HG02840 (cell line): ENCODE results near the gene FERMT1.

Source experiments
- ATAC-seq: cut with Tn5 transposase; IDR thresholded peaks from one replicate; pipeline ENCODE4 v1.9.1; 2021; ENCODE audit warnings: mild to moderate bottlenecking, moderate library complexity, moderate number of reproducible peaks; ENCODE audit not compliant: unreplicated experiment, low FRiP score

Gene FERMT1

DNA sequence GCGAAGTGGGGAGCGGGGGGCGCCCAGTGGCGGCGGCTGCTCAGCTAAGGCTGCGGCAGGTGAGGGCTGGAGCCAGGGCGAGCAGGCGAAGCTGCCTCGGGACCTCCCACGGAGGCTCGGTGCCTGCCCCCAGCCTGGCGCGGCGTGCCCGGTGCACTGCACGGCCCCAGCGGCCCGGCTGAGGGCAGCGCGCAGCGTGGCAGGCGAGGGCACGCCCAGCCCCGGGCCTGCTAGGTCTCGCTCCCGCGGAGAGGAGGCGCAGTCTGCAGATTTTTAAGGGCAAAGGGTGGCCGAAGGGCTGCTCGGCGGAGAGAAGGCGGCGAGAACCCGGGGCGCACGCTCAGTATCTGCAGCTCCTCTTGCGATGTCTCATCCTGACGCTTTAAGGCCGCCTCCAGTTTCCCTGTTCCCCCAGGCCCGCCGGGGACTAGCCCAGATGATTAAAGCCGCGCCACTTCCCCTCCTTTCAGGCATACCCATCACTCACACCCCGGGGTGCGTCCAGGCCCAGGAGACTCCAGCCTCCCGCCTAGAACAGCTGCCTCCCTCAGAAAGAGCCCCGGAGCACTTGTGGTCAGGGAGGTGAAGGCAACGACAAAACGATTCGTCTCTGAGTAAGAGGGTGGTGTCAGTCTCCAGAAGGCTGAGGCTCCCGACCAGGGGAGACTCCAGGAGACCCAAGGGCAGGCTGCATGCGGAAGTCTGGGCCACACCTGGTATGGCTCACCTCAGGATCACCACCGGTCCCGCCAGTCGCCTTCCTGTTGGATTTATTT is at the start of gene FERMT1:
Gene FERMT1, minus strand, starts transcription at position 158 of the 776 bp plus-strand sequence. CDS start 3,476 bp downstream, outside the sequence.
- no peak for ATAC-seq

DNA sequence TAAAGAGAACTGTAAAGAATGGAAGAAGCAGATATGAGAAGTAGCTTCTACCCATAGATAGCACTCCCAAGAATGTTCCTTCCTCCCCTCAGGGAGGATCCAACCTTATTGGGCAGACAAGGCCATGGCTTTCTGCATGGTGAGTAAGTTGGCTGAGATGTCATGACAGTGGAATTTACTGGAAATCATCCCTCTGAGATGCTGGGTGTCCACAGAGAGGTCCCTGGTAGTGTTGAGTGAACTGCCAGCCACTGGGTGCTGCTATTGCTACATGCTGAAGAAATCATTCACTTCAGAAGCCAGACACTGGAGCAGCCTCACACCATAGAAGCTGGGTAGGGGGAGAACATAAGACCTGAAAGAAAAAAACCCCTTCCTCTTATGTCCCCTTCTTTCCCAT is 46.4 kb upstream of the FERMT1 start:
- ATAC-seq, result no peak

GRCh38 chr20:6168204-6168603 is 45.4 kb upstream of the FERMT1 start:
- no peak for ATAC-seq

GRCh38 chr20:6165346-6165745 is 42.5 kb upstream of the FERMT1 start:
- ATAC-seq, result no peak

- no peak for ATAC-seq
These were observed 41.9 kb upstream of the FERMT1 start for GRCh38 chr20:6164421-6165341.

DNA sequence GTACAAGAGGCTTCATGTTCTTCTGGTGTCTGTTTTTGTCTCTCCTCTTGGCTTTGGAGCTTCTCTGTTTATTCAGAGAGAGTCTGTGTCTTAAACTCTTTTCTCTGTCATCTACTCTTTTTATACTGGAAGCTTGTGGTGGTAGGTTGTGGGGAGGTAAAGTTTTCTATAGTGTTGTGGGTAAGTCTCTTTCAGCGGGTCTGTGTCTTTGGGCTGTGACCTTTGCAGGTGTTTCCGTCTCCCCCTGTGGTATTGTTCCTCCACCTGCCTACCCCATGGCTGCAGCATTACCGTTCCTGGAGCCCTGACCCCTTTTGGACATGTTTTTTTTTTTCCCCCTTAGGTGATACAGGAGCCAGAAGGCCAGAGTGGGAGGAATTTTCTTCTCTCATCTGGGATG is 37.9 kb upstream of the FERMT1 start:
- no peak for ATAC-seq

- ATAC-seq, result no peak
These were observed 34.5 kb upstream of the FERMT1 start for GRCh38 chr20:6157345-6157744.

DNA sequence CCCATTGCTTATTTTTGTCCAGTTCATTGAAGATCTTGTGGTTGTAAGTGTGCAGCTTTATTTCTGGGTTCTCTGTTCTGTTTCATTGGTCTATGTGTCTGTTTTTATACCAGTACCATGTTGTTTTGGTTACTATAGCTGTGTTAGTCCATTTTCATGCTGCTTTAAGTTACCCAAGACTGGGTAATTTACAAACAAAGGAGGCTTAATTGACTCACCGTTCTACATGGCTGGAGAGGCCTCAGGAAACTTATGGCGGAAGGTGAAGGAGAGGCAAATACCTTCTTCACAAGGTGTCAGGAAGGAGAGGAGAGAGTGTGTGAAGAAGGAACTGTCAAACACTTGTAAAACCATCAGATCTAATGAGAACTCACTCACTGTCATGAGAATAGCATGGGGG is 29.9 kb upstream of the FERMT1 start:
- no peak for ATAC-seq

- ATAC-seq, result no peak
These were observed 25.2 kb upstream of the FERMT1 start for GRCh38 chr20:6148073-6148472.

DNA sequence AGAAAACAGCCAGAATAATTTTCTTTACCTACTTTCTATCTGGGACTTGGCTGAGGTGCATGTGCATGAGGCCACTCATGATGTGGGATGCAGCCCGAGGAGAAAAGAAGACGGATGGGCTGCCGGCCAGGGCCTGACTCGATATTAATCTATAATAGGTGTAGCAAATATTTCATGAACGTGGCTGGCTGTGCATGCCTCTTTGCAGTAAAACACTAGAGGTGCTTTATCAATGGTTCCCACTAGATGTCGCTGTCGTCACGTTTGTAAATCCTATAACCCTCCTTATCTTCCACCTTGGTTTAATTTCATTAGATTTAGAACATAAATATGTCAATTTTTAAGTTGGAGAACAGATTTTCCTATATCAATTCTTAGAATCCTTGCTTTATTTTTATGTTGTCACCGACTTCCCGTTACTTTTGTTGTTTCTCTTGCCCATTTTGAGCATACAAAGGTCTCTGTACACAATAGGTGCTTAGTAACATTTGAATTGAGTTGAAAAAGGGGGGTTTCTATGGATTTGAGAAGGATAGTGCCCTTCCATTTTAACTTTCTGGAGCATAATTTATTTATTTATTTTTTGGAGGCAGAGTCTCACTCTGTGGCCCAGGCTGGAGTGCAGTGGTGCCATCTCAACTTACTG is 19.6 kb upstream of the FERMT1 start:
- no peak for ATAC-seq

DNA sequence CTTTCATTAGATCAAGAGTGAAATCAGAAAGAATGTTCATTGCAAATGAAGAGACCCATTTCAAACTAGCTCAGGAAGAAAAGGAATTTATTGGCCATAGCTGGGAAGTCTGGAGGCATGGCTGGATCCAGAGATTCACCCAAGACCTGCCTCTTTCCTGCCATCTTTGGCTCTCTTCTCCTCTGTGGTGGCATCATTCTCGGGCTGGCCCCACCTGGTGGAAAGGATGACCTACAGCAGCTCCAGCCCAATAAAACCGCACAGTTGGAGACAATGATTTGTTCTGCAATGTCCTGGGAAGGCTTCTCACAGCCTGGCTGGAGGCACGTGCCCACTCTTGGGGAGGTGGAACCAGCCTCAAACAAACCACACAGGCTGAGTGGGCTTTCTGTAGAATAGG is 18.1 kb upstream of the FERMT1 start:
- no peak for ATAC-seq

DNA sequence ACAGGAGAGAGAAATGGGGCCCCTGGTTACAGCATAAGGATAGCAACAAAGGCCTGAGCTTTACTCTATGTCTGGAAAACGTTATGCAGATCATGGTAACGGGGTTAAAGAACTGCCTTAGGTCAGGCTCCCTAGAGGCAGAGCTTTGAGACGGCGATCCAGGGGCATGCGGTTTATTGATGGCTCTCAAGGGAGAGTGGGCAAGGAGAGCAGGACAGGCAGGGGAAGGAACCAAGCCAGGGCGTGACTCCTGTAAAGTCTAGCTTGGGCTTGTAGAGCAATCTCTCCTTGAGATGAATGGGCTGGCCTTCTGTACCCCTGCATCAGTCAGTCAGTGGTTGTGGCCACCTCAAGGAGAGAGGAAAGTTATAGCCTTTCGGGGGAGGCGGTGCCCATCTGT is 12.5 kb upstream of the FERMT1 start:
- no peak for ATAC-seq

DNA sequence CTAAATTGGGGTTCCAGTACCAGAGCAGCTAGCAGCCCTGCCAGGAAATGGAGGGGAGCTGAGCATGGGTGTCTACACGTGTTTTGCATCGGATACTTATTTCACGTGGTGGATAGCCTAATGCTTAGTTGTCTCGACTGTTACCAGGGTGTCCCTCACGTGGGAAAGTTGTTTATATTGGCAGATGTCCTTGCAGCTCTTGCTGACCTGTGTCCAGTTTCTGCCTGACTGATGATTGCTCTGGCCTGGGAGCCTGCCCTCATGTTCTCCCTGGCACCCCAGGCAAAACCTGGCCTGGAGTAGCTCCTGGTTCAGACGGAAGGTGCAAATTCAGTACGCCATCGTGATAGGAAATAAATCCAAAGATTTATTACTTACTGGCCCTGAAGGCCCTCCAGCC is 11.8 kb upstream of the FERMT1 start:
- no peak for ATAC-seq

GRCh38 chr20:6130045-6130444 is 7.2 kb upstream of the FERMT1 start:
- no peak for ATAC-seq

GRCh38 chr20:6127825-6128224 is 5.0 kb upstream of the FERMT1 start:
- ATAC-seq, result no peak

DNA sequence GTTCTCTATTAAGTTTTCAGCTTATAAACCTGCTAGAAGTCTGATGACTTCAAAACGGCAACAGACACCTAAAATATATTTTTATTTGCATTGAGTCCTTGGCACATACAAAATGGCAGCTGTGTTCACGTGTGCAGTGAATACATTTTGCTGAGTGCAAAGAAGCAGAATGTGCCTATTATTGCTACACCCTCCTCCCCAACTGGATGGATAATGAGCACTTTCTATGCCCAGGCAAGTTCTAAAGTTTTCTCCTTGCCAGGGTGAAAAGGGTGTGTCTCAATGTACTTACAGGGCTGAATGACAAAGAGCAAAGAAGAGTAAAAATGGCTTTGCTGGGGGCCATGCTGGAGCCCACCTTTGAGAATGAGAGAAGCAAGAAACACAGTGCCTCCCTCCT is 4.0 kb upstream of the FERMT1 start:
- no peak for ATAC-seq

DNA sequence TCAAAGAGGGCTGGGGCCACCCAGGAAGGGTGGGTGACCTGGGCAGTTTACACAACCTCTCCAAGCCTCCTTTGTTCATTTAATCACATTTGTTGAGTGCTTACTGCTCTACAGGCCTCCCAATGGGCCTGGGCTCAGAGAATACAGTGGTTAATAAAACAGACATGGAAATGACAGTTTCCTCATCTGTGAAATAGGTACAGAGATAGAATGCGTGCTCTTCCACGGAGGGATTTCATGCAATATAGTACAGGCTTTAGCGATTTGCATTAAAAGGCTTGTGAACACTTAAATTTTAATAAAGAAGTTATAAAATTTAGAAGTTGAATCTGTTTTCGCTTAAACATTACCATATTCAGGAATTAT is 802 bp upstream of the FERMT1 start:
- ATAC-seq, result no peak

DNA sequence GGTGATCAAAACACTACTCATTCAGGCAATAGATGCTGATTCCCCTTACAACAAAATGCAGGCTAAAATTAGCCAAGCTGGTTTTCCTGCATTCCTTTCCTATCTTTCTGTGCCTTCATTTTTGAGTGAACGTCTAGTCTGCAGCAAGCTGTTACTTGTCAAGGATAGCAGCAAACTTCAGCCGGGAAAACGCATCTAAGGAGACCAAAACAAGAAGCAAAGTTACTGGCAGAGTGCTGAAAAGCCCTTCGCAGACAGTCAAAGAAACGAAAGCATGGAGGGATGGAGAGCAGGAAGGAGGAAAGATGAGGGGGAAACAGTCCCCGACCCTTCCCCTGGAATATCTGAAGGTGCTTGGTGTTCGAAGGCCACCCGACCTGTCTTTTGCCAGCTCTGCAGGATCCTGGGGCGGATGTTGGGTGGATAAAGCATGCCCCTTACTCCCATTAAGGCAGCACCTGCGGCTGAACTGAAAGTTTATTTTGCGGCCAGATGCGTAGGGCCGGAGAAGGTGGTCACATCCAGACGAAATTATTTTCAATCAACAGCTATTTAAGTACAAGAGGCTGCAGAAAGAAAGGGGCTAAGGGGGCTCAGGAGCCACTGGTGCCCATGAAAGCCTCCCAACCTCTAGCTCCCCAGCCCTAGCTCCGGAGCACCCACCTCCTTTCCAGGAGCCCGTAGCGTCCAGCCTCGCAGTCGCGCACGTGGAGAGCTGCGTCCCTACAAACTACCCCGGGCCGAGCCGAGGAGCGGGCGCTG is 538 bp downstream of the FERMT1 start:
- ATAC-seq, result no peak

GRCh38 chr20:6121504-6121903 is 1.3 kb downstream of the FERMT1 start:
- ATAC-seq, result no peak

DNA sequence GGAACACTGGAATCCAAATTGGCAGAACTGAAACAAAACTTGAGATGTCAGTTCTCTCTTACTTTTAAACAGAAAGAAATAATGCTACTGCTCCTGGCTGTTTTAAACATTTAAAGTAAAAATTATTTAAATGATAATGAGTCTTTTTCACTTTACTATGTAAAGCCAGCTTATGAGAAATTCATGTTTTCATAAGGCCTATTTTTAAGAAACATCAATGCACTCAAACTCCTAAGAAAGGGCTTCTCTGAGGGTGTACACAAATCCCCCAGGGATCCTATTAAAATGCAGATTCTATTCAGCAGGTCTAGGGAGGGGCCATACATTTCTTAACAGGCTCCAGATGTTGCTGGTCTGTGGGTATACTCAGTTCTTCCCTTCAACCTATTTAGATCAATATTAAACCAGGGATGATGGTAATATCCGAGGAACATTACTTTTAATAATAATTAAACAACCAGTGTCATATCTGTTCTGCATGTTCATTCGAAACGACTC is 2.3 kb downstream of the FERMT1 start:
- no peak for ATAC-seq
